ENCODE measurements around the gene ACADM.
"Not testable (repeated sequence)": the region's sequence is repeated elsewhere in the genome, so short reads cannot be mapped to it uniquely, and the experiment has no call there.

Gene ACADM

GRCh38 chr1:75795703-75796193, 71.2 kb downstream of the ACADM start:
- DNase-seq (ENCODE audit: low spot score), result no peak

DNA sequence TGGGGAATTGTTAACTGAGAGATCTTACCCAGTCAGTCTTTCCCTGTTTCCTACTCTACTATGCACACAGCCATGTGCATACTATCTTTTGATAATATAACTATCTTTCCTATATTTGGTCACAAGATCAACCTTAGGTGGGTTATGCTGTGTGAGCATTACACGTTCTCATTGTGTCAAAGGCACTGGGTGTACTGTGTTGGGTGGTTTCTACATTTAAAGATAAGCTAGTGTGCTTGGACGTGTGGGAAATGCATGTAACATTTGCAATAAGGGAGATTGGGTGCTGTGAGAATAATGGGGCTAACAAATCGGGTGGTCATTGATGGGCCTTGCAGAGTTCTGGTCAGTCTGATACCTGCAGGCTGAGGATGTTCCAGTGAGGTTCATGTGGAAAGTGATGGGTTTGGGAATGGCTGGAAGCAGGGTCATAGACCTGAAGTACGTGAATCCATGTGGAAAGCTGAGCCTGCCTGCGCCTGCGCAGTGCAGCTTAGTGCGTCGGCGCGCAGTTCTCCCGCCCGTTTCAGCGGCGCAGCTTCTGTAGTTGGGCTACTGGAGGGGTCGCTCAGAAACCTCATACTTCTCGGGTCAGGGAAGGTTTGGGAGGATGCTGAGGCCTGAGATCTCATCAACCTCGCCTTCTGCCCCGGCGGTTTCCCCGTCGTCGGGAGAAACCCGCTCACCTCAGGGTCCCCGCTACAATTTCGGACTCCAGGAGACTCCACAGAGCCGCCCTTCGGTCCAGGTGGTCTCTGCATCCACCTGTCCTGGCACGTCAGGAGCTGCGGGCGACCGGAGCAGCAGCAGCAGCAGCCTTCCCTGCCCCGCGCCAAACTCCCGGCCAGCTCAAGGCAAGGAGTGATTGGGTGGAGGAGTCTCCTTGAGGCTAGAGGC, 72.1 kb downstream of the ACADM start, which contains the start of gene MSH4:
Gene MSH4 (plus strand): TSS at position 507 of the 897 bp plus-strand sequence. CDS start 104 bp downstream, at position 611.
- no peak for DNase-seq (ENCODE audit: low spot score)

DNA sequence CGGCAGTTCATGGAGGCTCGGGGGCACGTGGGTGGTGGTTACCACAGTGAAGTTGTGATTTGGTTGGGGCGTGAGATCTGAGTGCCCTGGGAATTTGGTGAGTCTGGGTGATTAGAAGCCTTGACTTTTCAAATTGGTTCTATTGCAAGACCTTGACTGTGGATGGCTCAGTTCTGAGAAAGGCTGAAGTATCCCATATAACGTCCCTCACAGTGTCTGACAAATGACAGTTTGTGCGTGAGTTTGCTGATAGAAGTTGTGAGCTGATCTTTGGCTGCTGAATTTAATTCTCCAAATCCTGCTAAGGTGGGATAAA, 72.7 kb downstream of the ACADM start:
- DNase-seq (ENCODE audit: low spot score), result no peak

GRCh38 chr1:75797606-75798216, 73.2 kb downstream of the ACADM start:
- DNase-seq (ENCODE audit: low spot score), result no peak

GRCh38 chr1:75801480-75801879, 77.0 kb downstream of the ACADM start:
- not testable (repeated sequence) for DNase-seq (ENCODE audit: low spot score)

- DNase-seq (ENCODE audit: low spot score), result no peak
Observed at GRCh38 chr1:75808921-75809320, 84.4 kb downstream of the ACADM start.

- DNase-seq (ENCODE audit: low spot score), result not testable (repeated sequence)
Observed at GRCh38 chr1:75810113-75810512, 85.6 kb downstream of the ACADM start.

DNA sequence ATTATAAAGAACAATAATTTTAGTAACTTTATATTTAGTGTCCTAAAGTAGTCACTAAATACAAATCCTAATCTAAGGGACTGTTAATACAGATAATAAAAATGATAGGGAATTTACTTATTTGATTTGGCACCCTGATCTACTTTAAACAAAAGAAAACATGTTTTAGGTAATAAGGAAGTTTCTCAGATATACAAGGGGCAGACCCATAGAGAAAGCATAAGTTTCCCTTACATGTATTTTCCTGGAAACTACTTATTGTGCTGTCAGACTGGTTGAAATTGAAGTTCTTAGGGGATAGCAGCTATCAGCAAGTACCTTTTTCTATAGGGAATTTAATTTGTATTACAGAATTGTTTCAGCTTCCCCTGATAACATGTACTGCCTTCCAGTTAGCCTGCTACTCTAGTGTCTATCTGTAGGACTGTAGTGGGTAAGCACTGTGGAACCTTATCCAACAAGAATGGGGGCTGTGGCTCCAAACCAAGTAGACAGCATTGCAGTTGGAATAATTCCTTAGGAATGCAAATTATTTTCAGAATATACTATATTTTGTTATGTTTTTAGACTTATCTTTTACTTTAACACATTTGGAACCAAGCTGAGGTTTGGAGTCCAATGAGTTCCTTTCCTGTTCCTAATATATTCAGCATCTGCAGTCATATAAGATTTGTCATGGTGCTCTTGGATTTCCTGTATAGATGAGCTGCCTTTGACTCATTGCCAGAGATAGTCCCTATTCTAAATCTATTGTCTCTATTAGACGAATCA, 86.9 kb downstream of the ACADM start:
- no peak for DNase-seq (ENCODE audit: low spot score)

DNA sequence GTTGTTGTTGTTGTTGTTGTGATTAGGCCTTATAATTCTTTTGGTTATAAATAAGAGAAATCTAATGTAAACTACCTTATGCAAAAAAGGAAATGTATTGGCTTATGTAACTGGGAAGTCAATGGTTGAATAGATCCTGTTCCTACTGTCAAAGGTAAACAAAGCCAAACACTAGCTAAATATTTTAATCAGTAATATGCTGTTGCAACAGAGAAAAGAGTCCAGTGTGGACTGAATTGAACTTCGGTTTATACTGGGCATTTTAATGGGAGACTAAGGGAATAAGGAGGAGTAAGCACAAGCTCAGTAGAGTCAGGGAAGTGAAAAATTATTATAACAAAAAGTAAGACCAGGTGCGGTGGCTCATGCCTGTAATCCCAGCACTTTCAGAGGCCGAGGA, 87.6 kb downstream of the ACADM start:
- no peak for DNase-seq (ENCODE audit: low spot score)
